K562 (cell line): ENCODE results near the gene DYNC2LI1. TPM values are rescaled to one million over a fixed set of nuclear protein-coding genes. Genes with fewer than 3 reads are reported as not detected.
A peak's percentile ranks its signal among the peaks of the same experiment; 100 is the strongest.

Source experiments
- ATAC-seq: fragments of 200-7000 bp; cut with Tn5 transposase; 3 replicates; pipeline ENCODE4 v1.9.1; 2020; ENCODE audit warnings: moderate library complexity
- BruUV-seq: library from RNA; stranded (reverse); fragments of 400-500 nt; replicated peaks from 2 replicates; lab custom pipeline; 2021; lab: Mats Ljungman, UMichigan
- CTCF ChIA-PET: fragments of 300-600 bp; formaldehyde crosslinking; extraction: SDS; loops from one replicate; lab custom pipeline; 2021; ENCODE audit warnings: low intra/inter-chr PET ratio; lab: Yijun Ruan, JAX
- POLR2A ChIA-PET: fragments of 300-600, 350-650 bp; sonication (Branson Sonifier 250); formaldehyde crosslinking; extraction: SDS; loops from one replicate; lab custom pipeline; 2021; ENCODE audit warnings: antibody characterized with exemption, inconsistent platforms; lab: Yijun Ruan, JAX
- DNase-seq, 4 experiments: peaks; one replicate each; pipeline versions ENCODE4 v3.0.0 to v3.0.0-alpha.2; 2011 to 2018; ENCODE audit warnings: low spot score in 3 of 4, mixed read lengths in 3 of 4; ENCODE audit errors: extremely low read depth in 1 of 4
- FAIRE-seq: peaks from 2 replicates; lab custom pipeline; 2011; peaks lifted over from hg19 to GRCh38; lab: Jason Lieb, UNC
- H2AFZ ChIP-seq: 2 replicates; pipeline ENCODE4 v1.6.0; 2011; ENCODE audit warnings: low read depth, low read length, control low read depth, inconsistent platforms
- H3K27ac ChIP-seq: fragments of 200-600 bp; 3 replicates; pipeline ENCODE4 v1.8.0; 2011; ENCODE audit warnings: low read depth, mild to moderate bottlenecking, control low read depth, inconsistent platforms, low read length, moderate library complexity, mixed read lengths; ENCODE audit errors: extremely low read depth
- H3K27me3 ChIP-seq, 2 experiments: fragments of 300-600 bp in 1 of 2; 2 replicates in 1 of 2; 3 replicates in 1 of 2; pipeline versions ENCODE4 v1.6.0 to v1.8.0; 2011; ENCODE audit warnings: inconsistent platforms in 2 of 2, low read length in 2 of 2, mild to moderate bottlenecking in 1 of 2, mixed read lengths in 1 of 2, moderate library complexity in 1 of 2; ENCODE audit not compliant: control insufficient read depth in 2 of 2, insufficient read depth in 2 of 2
- H3K36me3 ChIP-seq: fragments of 300-600 bp; 3 replicates; pipeline ENCODE4 v1.8.0; 2011; ENCODE audit warnings: mild to moderate bottlenecking, low read length, inconsistent platforms; ENCODE audit not compliant: control insufficient read depth, insufficient read depth
- H3K4me1 ChIP-seq, 2 experiments: fragments of 200-600 bp in 1 of 2; replicated peaks in 1 of 2; 2 replicates in 1 of 2; 3 replicates in 1 of 2; pipeline versions ENCODE4 v1.5.1 to v1.8.0; 2011; ENCODE audit warnings: inconsistent platforms in 2 of 2, low read length in 2 of 2, mild to moderate bottlenecking in 1 of 2, mixed read lengths in 1 of 2, moderate library complexity in 1 of 2; ENCODE audit not compliant: control insufficient read depth in 2 of 2, insufficient read depth in 2 of 2
- H3K4me2 ChIP-seq: 2 replicates; pipeline ENCODE4 v1.6.1; 2011; ENCODE audit warnings: low read length, control low read depth, inconsistent platforms, mixed read lengths; ENCODE audit not compliant: insufficient read depth
- H3K4me3 ChIP-seq: fragments of 200-600 bp; sonication (generic), shearing (Covaris generic); 2 replicates; pipeline ENCODE4 v1.5.1; 2016; ENCODE audit warnings: control low read depth, inconsistent platforms
- H3K79me2 ChIP-seq: fragments of 200-600 bp; 3 replicates; pipeline ENCODE4 v1.8.0; 2011; ENCODE audit warnings: low read length, inconsistent platforms; ENCODE audit not compliant: control insufficient read depth, insufficient read depth
- H3K9ac ChIP-seq, 2 experiments: 2 replicates each; pipeline versions ENCODE4 v1.6.0 to v1.6.1; 2011; ENCODE audit warnings: low read depth in 2 of 2, low read length in 2 of 2, control low read depth in 1 of 2, inconsistent platforms in 1 of 2, mild to moderate bottlenecking in 1 of 2, mixed read lengths in 1 of 2; ENCODE audit not compliant: insufficient read depth in 1 of 2
- H3K9me1 ChIP-seq: one replicate; pipeline ENCODE4 v1.6.0; 2011; ENCODE audit warnings: inconsistent platforms, mild to moderate bottlenecking, low read length, moderate library complexity; ENCODE audit not compliant: control insufficient read depth, insufficient read depth
- H3K9me3 ChIP-seq: replicated peaks from 2 replicates; pipeline ENCODE4 v1.5.1; 2011; ENCODE audit warnings: low read depth, low read length, inconsistent platforms; ENCODE audit not compliant: control insufficient read depth, insufficient read depth
- H4K20me1 ChIP-seq: replicated peaks from 2 replicates; pipeline ENCODE4 v1.6.1; 2011; ENCODE audit warnings: low read length, inconsistent platforms, mixed read lengths; ENCODE audit not compliant: control insufficient read depth, insufficient read depth
- CBFA2T3 ChIP-seq: fragments of 450-650 bp; IDR thresholded peaks from 2 replicates; pipeline ENCODE4 v1.6.1; 2017
- CBX3 ChIP-seq, 2 experiments: IDR thresholded peaks; 1 replicate in 1 of 2; 2 replicates in 1 of 2; pipeline ENCODE4 v1.6.1; 2012; ENCODE audit warnings: inconsistent platforms in 2 of 2, low read length in 2 of 2, borderline replicate concordance in 1 of 2, control low read depth in 1 of 2
- ELF4 ChIP-seq: fragments of 450-650 bp; formaldehyde crosslinking; IDR thresholded peaks from 2 replicates; pipeline ENCODE4 v1.4.0; 2022; ENCODE audit warnings: missing genetic modification characterization
- ESRRA ChIP-seq: fragments of 450-650 bp; IDR thresholded peaks from 2 replicates; pipeline ENCODE4 v1.6.1; 2014; ENCODE audit warnings: low read depth, mild to moderate bottlenecking, moderate library complexity, borderline replicate concordance
- FOSL1 ChIP-seq: fragments of 200-800 bp; sonication (Bioruptor generic); conservative IDR thresholded peaks from 2 replicates; pipeline ENCODE4 v1.6.1; 2016; ENCODE audit warnings: missing genetic modification characterization, missing compliant biosample characterization
- FOXJ3 ChIP-seq: sonication (generic); formaldehyde crosslinking; IDR thresholded peaks from 2 replicates; pipeline ENCODE4 v1.4.0; 2020; ENCODE audit warnings: mild to moderate bottlenecking, missing genetic modification reagents
- GTF2E2 ChIP-seq: fragments of 200-800 bp; sonication (Bioruptor generic); IDR thresholded peaks from 2 replicates; pipeline ENCODE4 v1.6.1; 2016; ENCODE audit warnings: missing genetic modification characterization, missing compliant biosample characterization
- HDAC1 ChIP-seq, 2 experiments: fragments of 450-650 bp; IDR thresholded peaks; 2 replicates each; pipeline ENCODE4 v1.6.1; 2016 to 2017; ENCODE audit warnings: inconsistent platforms in 1 of 2, mild to moderate bottlenecking in 1 of 2, moderate library complexity in 1 of 2
- HDAC6 ChIP-seq: IDR thresholded peaks from 2 replicates; pipeline ENCODE4 v1.6.1; 2012; ENCODE audit warnings: low read depth, mild to moderate bottlenecking, control low read depth, inconsistent platforms, low read length, moderate library complexity
- JUN ChIP-seq, 2 experiments: sonication (generic) in 1 of 2; formaldehyde crosslinking in 1 of 2; IDR thresholded peaks; 2 replicates each; pipeline versions ENCODE4 v1.6.1 to v1.8.0; 2012 to 2022; ENCODE audit warnings: borderline replicate concordance in 2 of 2, mild to moderate bottlenecking in 2 of 2, improper control_type of control experiment in 1 of 2, low read depth in 1 of 2, low read length in 1 of 2, missing genetic modification reagents in 1 of 2
- MCM5 ChIP-seq: fragments of 450-650 bp; IDR thresholded peaks from 2 replicates; pipeline ENCODE4 v1.6.1; 2016; ENCODE audit warnings: low read depth
- MTA2 ChIP-seq: fragments of 450-650 bp; IDR thresholded peaks from 2 replicates; pipeline ENCODE4 v1.6.1; 2016; ENCODE audit warnings: low read depth
- NCOR1 ChIP-seq: fragments of 450-650 bp; IDR thresholded peaks from 2 replicates; pipeline ENCODE4 v1.6.1; 2016; ENCODE audit warnings: mild to moderate bottlenecking, moderate library complexity
- NFE2 ChIP-seq: IDR thresholded peaks from 2 replicates; pipeline ENCODE4 v1.6.1; 2014; ENCODE audit warnings: antibody characterized with exemption, low read depth
- PHB2 ChIP-seq: fragments of 450-650 bp; IDR thresholded peaks from 2 replicates; pipeline ENCODE4 v1.6.1; 2017; ENCODE audit warnings: low read depth
- POLR2A ChIP-seq: fragments of 450-650 bp; conservative IDR thresholded peaks from 2 replicates; pipeline ENCODE4 v1.6.1; 2016
- POLR2AphosphoS5 ChIP-seq: IDR thresholded peaks from 2 replicates; pipeline ENCODE4 v1.6.1; 2011; ENCODE audit warnings: mild to moderate bottlenecking, low read depth, low read length, moderate library complexity; ENCODE audit not compliant: control insufficient read depth, insufficient read depth
- RBFOX2 ChIP-seq: fragments of 200-400 bp; formaldehyde crosslinking; IDR thresholded peaks from 2 replicates; pipeline ENCODE4 v1.6.1; 2017; ENCODE audit warnings: low read depth, mild to moderate bottlenecking, low read length, moderate library complexity
- RBM34 ChIP-seq: fragments of 200-400 bp; formaldehyde crosslinking; IDR thresholded peaks from 2 replicates; pipeline ENCODE4 v1.6.1; 2018; ENCODE audit warnings: low read length, borderline replicate concordance; ENCODE audit not compliant: insufficient read depth
- TAL1 ChIP-seq: fragments of 450-650 bp; IDR thresholded peaks from 2 replicates; pipeline ENCODE4 v1.6.1; 2016; ENCODE audit warnings: mild to moderate bottlenecking
- TCF3 ChIP-seq: sonication (generic); formaldehyde crosslinking; IDR thresholded peaks from 2 replicates; pipeline ENCODE4 v1.4.0; 2020; ENCODE audit warnings: mild to moderate bottlenecking, missing genetic modification reagents
- TRIM28 ChIP-seq: fragments of 450-650 bp; IDR thresholded peaks from 2 replicates; pipeline ENCODE4 v1.6.1; 2017
- ZBTB17 ChIP-seq: fragments of 450-650 bp; formaldehyde crosslinking; IDR thresholded peaks from 2 replicates; pipeline ENCODE4 v1.4.0; 2020; ENCODE audit warnings: mild to moderate bottlenecking
- ZNF324 ChIP-seq: fragments of 250-450 bp; sonication (Bioruptor Pico); IDR thresholded peaks from 2 replicates; pipeline ENCODE4 v1.4.0; 2020; ENCODE audit warnings: mild to moderate bottlenecking
- ZNF766 ChIP-seq: fragments of 200-800 bp; sonication (Bioruptor generic); conservative IDR thresholded peaks from 2 replicates; pipeline ENCODE4 v1.6.1; 2016; ENCODE audit warnings: missing genetic modification characterization, missing compliant biosample characterization
- WGBS: fragments of 100-300 bp; shearing (Covaris generic); methylation state at CpG from one replicate; pipeline ENCODE4 v1.1.6; 2016; ENCODE audit warnings: low coverage, mixed read lengths; ENCODE audit not compliant: insufficient coverage; ENCODE audit errors: missing lambda C conversion rate; 5-methylcytosine and 5-hydroxymethylcytosine counted together
- in situ Hi-C: fragments of 300-500 bp; cut with MboI; formaldehyde crosslinking; loops from 4 replicates; pipeline ENCODE4 v1.15.0; 2018; ENCODE audit warnings: inconsistent platforms, mixed read lengths
- intact Hi-C: fragments of 100-400 bp; cut with micrococcal nuclease; formaldehyde crosslinking; loops from 2 replicates; pipeline ENCODE4 v1.14.2; 2022
- polyA plus RNA-seq, 8 experiments: library from polyadenylated mRNA; depleted of rRNA in 4 of 8; stranded (reverse) in 5 of 8; unstranded in 3 of 8; fragments of >200 nt; fragmentation: Nextera tagmentation in 2 of 8; fragmentation: Illumina TruSeq in 1 of 8; extraction: Ambion mirVana in 2 of 8; extraction: Trizol in 1 of 8; gene quantifications; 2 replicates each; pipeline versions ENCODE4 v1.2.1 to v1.2.3, GENCODE V29; 2011 to 2014; ENCODE audit warnings: inconsistent platforms in 1 of 8, missing spikeins in 1 of 8
- total RNA-seq, 7 experiments: library from RNA; depleted of rRNA in 6 of 7; stranded (reverse); fragments of >200 nt in 6 of 7; fragmentation: Illumina TruSeq in 2 of 7; extraction: Trizol in 2 of 7; gene quantifications; 2 replicates each; pipeline versions ENCODE4 v1.2.1 to v1.2.3, GENCODE V29; 2011 to 2021; ENCODE audit warnings: low replicate concordance in 1 of 7
- TF ChIP-seq, protein P1 (sequence below): IDR thresholded peaks from 2 replicates; pipeline ENCODE4 v1.6.1; 2012; ENCODE audit warnings: low read depth, low read length, improper control_type of control experiment, borderline replicate concordance

Gene DYNC2LI1
- total and polyA plus RNA-seq, 9 of the 15 experiments (the other 6 are each of a cell fraction or from before 2014, with no cell fraction given) = 12.5 to 42.2 (median 25.8) TPM

DNA sequence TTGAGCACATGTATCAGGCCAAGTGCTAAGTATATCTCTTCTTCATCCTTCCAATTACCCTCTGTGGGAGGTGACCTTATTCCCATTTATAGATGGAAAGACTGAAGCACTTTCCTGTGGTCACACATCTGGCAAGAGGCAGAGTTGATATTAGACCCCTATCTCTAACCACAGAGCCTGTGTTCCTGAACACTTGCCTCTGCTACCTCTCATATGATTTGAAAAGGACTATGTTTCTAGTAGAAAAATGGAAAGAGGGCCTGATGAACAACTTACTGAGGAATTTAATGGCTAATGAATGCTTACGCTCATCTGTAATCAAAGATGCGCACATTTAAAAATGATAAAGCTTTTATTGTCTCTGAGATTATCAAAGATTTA, 46.2 kb upstream of the DYNC2LI1 start:
- no TSS peak for BruUV-seq
- in situ Hi-C loops = no loop called here
- no peak for TF ChIP-seq RBM34
- TF ChIP-seq HDAC1 (IDR thresholded peaks at IDR 0.05) = no peak
- TF ChIP-seq MCM5 = no peak
- peak; percentile 65 for TF ChIP-seq TAL1
- 0 out of 2 replicates have a peak, but pooled peaks have one; percentile 21 for TF ChIP-seq NCOR1
- TF ChIP-seq HDAC6 = no peak
- TF ChIP-seq ESRRA = peak; percentile 74; the same call in 1 of the 2 replicates
- no peak for TF ChIP-seq RBFOX2
- TF ChIP-seq TCF3 (CRISPR knock-in tag) = peak; percentile 55
- TF ChIP-seq ZBTB17 (CRISPR knock-in tag) = no peak
- no peak for TF ChIP-seq FOXJ3
- TF ChIP-seq NFE2 = no peak
- no peak for TF ChIP-seq ZNF324
- 0 out of 2 replicates have a peak, but pooled peaks have one; percentile 21 for TF ChIP-seq POLR2AphosphoS5
- no peak for TF ChIP-seq JUN (IDR thresholded peaks at IDR 0.05; ENCODE audit: borderline replicate concordance, low read depth, low read length)
- no peak for TF ChIP-seq JUN (CRISPR knock-in tag; IDR thresholded peaks at IDR 0.05; ENCODE audit: borderline replicate concordance)
- TF ChIP-seq CBFA2T3 = peak; percentile 76
- no peak for TF ChIP-seq ZNF766 (CRISPR knock-in tag)
- TF ChIP-seq GTF2E2 (tag) = no peak
- no peak for TF ChIP-seq ELF4 (CRISPR knock-in tag)
- no peak for TF ChIP-seq PHB2
- peak in 1 of 2 experiments; percentile 95; a peak in 1 of 3 replicates for TF ChIP-seq CBX3 (IDR thresholded peaks at IDR 0.05; ENCODE audit: borderline replicate concordance in 1 of 2, low read length in 2 of 2)
- peak; percentile 90 for TF ChIP-seq TRIM28
- TF ChIP-seq, protein P1, sequence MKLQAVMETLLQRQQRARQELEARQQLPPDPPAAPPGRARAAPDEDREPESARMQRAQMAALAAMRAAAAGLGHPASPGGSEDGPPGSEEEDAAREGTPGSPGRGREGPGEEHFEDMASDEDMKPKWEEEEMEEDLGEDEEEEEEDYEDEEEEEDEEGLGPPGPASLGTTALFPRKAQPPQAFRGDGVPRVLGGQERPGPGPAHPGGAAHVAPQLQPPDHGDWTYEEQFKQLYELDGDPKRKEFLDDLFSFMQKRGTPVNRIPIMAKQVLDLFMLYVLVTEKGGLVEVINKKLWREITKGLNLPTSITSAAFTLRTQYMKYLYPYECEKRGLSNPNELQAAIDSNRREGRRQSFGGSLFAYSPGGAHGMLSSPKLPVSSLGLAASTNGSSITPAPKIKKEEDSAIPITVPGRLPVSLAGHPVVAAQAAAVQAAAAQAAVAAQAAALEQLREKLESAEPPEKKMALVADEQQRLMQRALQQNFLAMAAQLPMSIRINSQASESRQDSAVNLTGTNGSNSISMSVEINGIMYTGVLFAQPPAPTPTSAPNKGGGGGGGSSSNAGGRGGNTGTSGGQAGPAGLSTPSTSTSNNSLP = no peak
- TF ChIP-seq MTA2 = 0 out of 2 replicates have a peak, but pooled peaks have one; percentile 14
- TF ChIP-seq FOSL1 (tag) = 0 out of 2 replicates have a peak, but pooled peaks have one; percentile 65
- no peak for TF ChIP-seq POLR2A

More for the DNA sequence above, 46.2 kb upstream of the DYNC2LI1 start:
- intact Hi-C loops = no loop called here
- Histone ChIP-seq H3K4me3 (no peak overlapping the region), H3K9me1 (no peaks in the 10 kb centered on the region), H3K27ac (no peak overlapping the region), H2AFZ (no peak overlapping the region), H3K9ac (no peak overlapping the region), H3K27me3 (no peaks in the 10 kb centered on the region), H3K79me2 (no peaks in the 10 kb centered on the region), H4K20me1 (no peaks in the 10 kb centered on the region), H3K9me3 (peaks cover 4% of the 10 kb centered on the region; the same call in 1 of the 2 replicates), H3K4me1 (peaks cover 5 to 34% of the 10 kb centered on the region in 2 experiments), H3K4me2 (no peak overlapping the region), H3K36me3 (no peaks in the 10 kb centered on the region)
- ChIA-PET CTCF (no interaction called here), POLR2A (interaction anchor here (0.6 kb wide), 1 partner anchor 259 kb away, joined by 3 read pairs; no protein-coding TSS in a partner anchor)
- FAIRE-seq (no peak), ATAC-seq (no peak), DNase-seq (peak in 2 of 4 experiments; percentile 17 to 37)
- WGBS = 96% methylated on average over 2 of the region's 2 CpGs
